HepG2 (cell line): ENCODE measurements around the gene LRRC19. TPM values are rescaled to one million over a fixed set of nuclear protein-coding genes. Genes with fewer than 3 reads are reported as not detected.

Source experiments
- ATAC-seq: fragments of 200-7000 bp; cut with Tn5 transposase; 3 replicates; pipeline ENCODE4 v1.9.1; 2020; ENCODE audit warnings: mild to moderate bottlenecking, moderate library complexity
- BruUV-seq: library from RNA; stranded (reverse); fragments of 400-500 nt; replicated peaks from 2 replicates; lab custom pipeline; 2021; lab: Mats Ljungman, UMichigan
- CTCF ChIA-PET: fragments of 300-600 bp; formaldehyde crosslinking; extraction: SDS; loops from one replicate; lab custom pipeline; 2021; ENCODE audit warnings: low total read pairs, inconsistent platforms, low intra/inter-chr PET ratio; lab: Yijun Ruan, JAX
- POLR2A ChIA-PET: fragments of 350-600 bp; sonication (Branson Sonifier 250); formaldehyde crosslinking; loops from one replicate; lab custom pipeline; 2020; ENCODE audit warnings: antibody characterized with exemption, inconsistent platforms; lab: Yijun Ruan, JAX
- DNase-seq: peaks from one replicate; pipeline ENCODE4 v3.0.0-alpha.2; 2015; ENCODE audit warnings: low spot score
- FAIRE-seq: peaks from 3 replicates; lab custom pipeline; 2011; peaks lifted over from hg19 to GRCh38; lab: Jason Lieb, UNC
- H2AFZ ChIP-seq: one replicate; pipeline ENCODE4 v1.6.1; 2011; ENCODE audit warnings: low read length, inconsistent platforms
- H3K27ac ChIP-seq: fragments of 300-600 bp; 3 replicates; pipeline ENCODE4 v1.8.0; 2011; ENCODE audit warnings: mixed run types, mild to moderate bottlenecking, mixed read lengths, low read length, inconsistent platforms; ENCODE audit not compliant: insufficient read depth; ENCODE audit errors: extremely low read length
- H3K27me3 ChIP-seq, 2 experiments: fragments of 200-600 bp in 1 of 2; 2 replicates in 1 of 2; 3 replicates in 1 of 2; pipeline versions ENCODE4 v1.6.0 to v1.8.0; 2011; ENCODE audit warnings: low read length in 2 of 2, mild to moderate bottlenecking in 2 of 2, moderate library complexity in 2 of 2, inconsistent platforms in 1 of 2; ENCODE audit not compliant: insufficient read depth in 2 of 2, control insufficient read depth in 1 of 2
- H3K36me3 ChIP-seq, 2 experiments: fragments of 200-600 bp in 1 of 2; replicated peaks in 1 of 2; 2 replicates in 1 of 2; 3 replicates in 1 of 2; pipeline versions ENCODE4 v1.5.1 to v1.8.0; 2011; ENCODE audit warnings: low read length in 2 of 2, inconsistent platforms in 1 of 2; ENCODE audit not compliant: insufficient read depth in 2 of 2, control insufficient read depth in 1 of 2
- H3K4me1 ChIP-seq: 2 replicates; pipeline ENCODE4 v1.5.1; 2012; ENCODE audit warnings: low read length, inconsistent platforms; ENCODE audit not compliant: insufficient read depth
- H3K4me2 ChIP-seq: 2 replicates; pipeline ENCODE4 v1.6.0; 2011; ENCODE audit warnings: low read depth, low read length, inconsistent platforms
- H3K4me3 ChIP-seq, 3 experiments: fragments of 200-600 bp in 1 of 3; sonication (generic), shearing (Covaris generic) in 1 of 3; replicated peaks in 1 of 3; 2 replicates each; pipeline ENCODE4 v1.5.1; 2011 to 2016; ENCODE audit warnings: low read length in 3 of 3, inconsistent platforms in 2 of 3, low read depth in 2 of 3, mild to moderate bottlenecking in 2 of 3, control low read depth in 1 of 3, mixed read lengths in 1 of 3; ENCODE audit not compliant: insufficient read depth in 1 of 3
- H3K79me2 ChIP-seq: one replicate; pipeline ENCODE4 v1.6.1; 2011; ENCODE audit warnings: low read length, inconsistent platforms; ENCODE audit not compliant: insufficient read depth
- H3K9ac ChIP-seq: 2 replicates; pipeline ENCODE4 v1.6.0; 2011; ENCODE audit warnings: mild to moderate bottlenecking, low read depth, low read length, inconsistent platforms; ENCODE audit not compliant: insufficient read depth
- H3K9me3 ChIP-seq: 2 replicates; pipeline ENCODE4 v1.5.1; 2012; ENCODE audit warnings: mild to moderate bottlenecking, low read length
- H4K20me1 ChIP-seq: 2 replicates; pipeline ENCODE4 v1.6.0; 2011; ENCODE audit warnings: inconsistent platforms, mild to moderate bottlenecking, low read length, moderate library complexity; ENCODE audit not compliant: insufficient read depth
- CEBPB ChIP-seq: IDR thresholded peaks from 2 replicates; pipeline ENCODE4 v1.6.1; 2011; ENCODE audit warnings: low read depth, low read length, improper control_type of control experiment, borderline replicate concordance
- JDP2 ChIP-seq: sonication (generic); formaldehyde crosslinking; IDR thresholded peaks from 2 replicates; pipeline ENCODE4 v1.8.1; 2022; ENCODE audit warnings: missing genetic modification reagents, borderline replicate concordance
- KDM5A ChIP-seq: fragments of 200-600 bp; sonication (generic); IDR thresholded peaks from 2 replicates; pipeline ENCODE4 v1.7.0; 2018; ENCODE audit warnings: antibody characterized with exemption, mild to moderate bottlenecking, low read length, borderline replicate concordance
- KLF16 ChIP-seq, 2 experiments: sonication (generic) in 1 of 2; formaldehyde crosslinking in 1 of 2; IDR thresholded peaks; 2 replicates each; pipeline versions ENCODE4 v1.6.1 to v1.8.0; 2016 to 2023; ENCODE audit warnings: missing genetic modification reagents in 2 of 2, missing compliant biosample characterization in 1 of 2
- MAFF ChIP-seq: IDR thresholded peaks from 2 replicates; pipeline ENCODE4 v1.6.1; 2011; ENCODE audit warnings: low read depth, low read length, improper control_type of control experiment
- NFIC ChIP-seq: IDR thresholded peaks from 2 replicates; pipeline ENCODE4 v1.6.1; 2012; ENCODE audit warnings: mild to moderate bottlenecking, low read length, inconsistent platforms
- SRSF4 ChIP-seq: fragments of 200-400 bp; formaldehyde crosslinking; IDR thresholded peaks from one replicate; pipeline ENCODE4 v1.6.1; 2018; ENCODE audit warnings: mild to moderate bottlenecking, low read depth, low read length, moderate library complexity; ENCODE audit not compliant: poor library complexity, severe bottlenecking
- TBL1XR1 ChIP-seq: fragments of 150-350 bp; IDR thresholded peaks from 2 replicates; pipeline ENCODE4 v1.6.1; 2014; ENCODE audit warnings: borderline replicate concordance, low read length; ENCODE audit not compliant: partially characterized antibody
- ZFP1 ChIP-seq: IDR thresholded peaks from 2 replicates; pipeline ENCODE4 v1.6.1; 2016
- ZNF460 ChIP-seq: sonication (generic); formaldehyde crosslinking; IDR thresholded peaks from 2 replicates; pipeline ENCODE4 v1.5.1; 2020; ENCODE audit warnings: missing genetic modification reagents, mild to moderate bottlenecking, borderline replicate concordance
- ZNF558 ChIP-seq: sonication (generic); formaldehyde crosslinking; IDR thresholded peaks from 2 replicates; pipeline ENCODE4 v1.9.0; 2022; ENCODE audit warnings: mild to moderate bottlenecking, missing genetic modification reagents, borderline replicate concordance
- ZNF788 ChIP-seq: sonication (generic); formaldehyde crosslinking; IDR thresholded peaks from 2 replicates; pipeline ENCODE4 v1.5.0; 2020; ENCODE audit warnings: mild to moderate bottlenecking, missing genetic modification reagents, borderline replicate concordance
- ZNF841 ChIP-seq: sonication (generic); formaldehyde crosslinking; IDR thresholded peaks from 2 replicates; pipeline ENCODE4 v1.8.1; 2023; ENCODE audit warnings: missing genetic modification reagents, borderline replicate concordance
- WGBS: methylation state at CpG from one replicate; pipeline ENCODE4 v1.1.6; 2017; ENCODE audit warnings: low lambda C conversion rate; 5-methylcytosine and 5-hydroxymethylcytosine counted together
- in situ Hi-C: cut with HindIII; loops from 2 replicates; pipeline ENCODE4 v1.10.0; 2017; ENCODE audit warnings: low pct_unique_long_range_greater_than_20kb; ENCODE audit not compliant: extremely low pct_ligation_motif_present
- intact Hi-C: fragments of 100-400 bp; cut with micrococcal nuclease; formaldehyde crosslinking; loops from one replicate; pipeline ENCODE4 v1.10.0; 2022; ENCODE audit not compliant: unreplicated experiment
- polyA plus RNA-seq, 8 experiments: library from polyadenylated mRNA; depleted of rRNA in 3 of 8; stranded (reverse) in 7 of 8; unstranded in 1 of 8; fragments of >200 nt; fragmentation: Illumina TruSeq in 4 of 8; extraction: Trizol in 4 of 8; gene quantifications; 2 replicates each; pipeline versions ENCODE4 v1.2.1 to v1.2.3, GENCODE V29; 2011 to 2016; ENCODE audit warnings: low read depth in 4 of 8, missing spikeins in 1 of 8, mixed read lengths in 1 of 8; ENCODE audit not compliant: insufficient read depth in 1 of 8
- total RNA-seq, 5 experiments: library from RNA; depleted of rRNA; stranded (reverse); fragments of >200 nt; fragmentation: Illumina TruSeq; extraction: Trizol; gene quantifications; 2 replicates each; pipeline ENCODE4 v1.2.3, GENCODE V29; 2016; ENCODE audit warnings: low read depth in 1 of 5
- TF ChIP-seq, protein P1 (sequence below), 2 experiments: sonication (generic) in 1 of 2; formaldehyde crosslinking in 1 of 2; IDR thresholded peaks; 2 replicates each; pipeline versions ENCODE4 v1.5.1 to v1.6.1; 2011 to 2020; ENCODE audit warnings: borderline replicate concordance in 1 of 2, low read depth in 1 of 2, low read length in 1 of 2, mild to moderate bottlenecking in 1 of 2, missing genetic modification reagents in 1 of 2, moderate library complexity in 1 of 2
- TF ChIP-seq, protein P2 (sequence below): sonication (generic); formaldehyde crosslinking; IDR thresholded peaks from 2 replicates; pipeline ENCODE4 v1.4.0; 2020; ENCODE audit warnings: missing genetic modification reagents
- TF ChIP-seq, protein P3 (sequence below): sonication (generic); formaldehyde crosslinking; IDR thresholded peaks from 2 replicates; pipeline ENCODE4 v1.4.0; 2020; ENCODE audit warnings: mild to moderate bottlenecking, missing genetic modification reagents
- TF ChIP-seq, protein P4 (sequence below): sonication (generic); formaldehyde crosslinking; IDR thresholded peaks from 2 replicates; pipeline ENCODE4 v1.8.0; 2022; ENCODE audit warnings: low read depth, missing genetic modification reagents

LRRC19 gene
- total and polyA plus RNA-seq, 2 of the 13 experiments (the other 11 are each of a cell fraction or from before 2014, with no cell fraction given) = not detected

DNA sequence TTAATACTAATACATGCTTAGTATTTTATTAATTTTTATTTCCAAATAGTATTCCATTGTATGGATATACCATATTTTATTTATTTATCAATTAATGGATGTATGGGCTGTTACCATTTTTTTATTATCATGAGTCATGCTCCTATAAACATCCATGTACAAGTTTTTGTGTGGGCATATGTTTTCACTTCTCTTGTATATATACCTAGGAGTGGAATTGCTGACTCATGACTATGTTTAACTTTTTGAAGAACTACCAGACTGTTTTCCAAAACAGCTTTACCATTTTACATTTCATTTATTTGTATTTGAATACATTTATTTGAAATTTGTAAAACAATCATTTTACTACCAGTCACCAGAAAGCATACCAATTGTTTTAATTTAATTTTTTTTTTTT, 14.1 kb upstream of the LRRC19 start (continued):
- TF ChIP-seq SRSF4 (no peak), CEBPB (no peak), ZNF841 (CRISPR knock-in tag) (no peak), NFIC (no peak), ZNF558 (no peak), MAFF (peak; percentile 95)

GRCh38 chr9:27003426-27004077, 1.9 kb downstream of the LRRC19 start:
- Histone ChIP-seq H3K4me3 (no peak overlapping the region), H2AFZ (no peak overlapping the region), H3K27me3 (no peaks in the 10 kb centered on the region), H3K36me3 (no peaks in the 10 kb centered on the region), H3K9ac (no peak overlapping the region), H4K20me1 (no peaks in the 10 kb centered on the region), H3K9me3 (no peaks in the 10 kb centered on the region), H3K4me2 (no peak overlapping the region), H3K79me2 (no peaks in the 10 kb centered on the region), H3K27ac (no peak overlapping the region), H3K4me1 (no peaks in the 10 kb centered on the region)
- in situ Hi-C loops = no loop called here
- CTCF ChIA-PET = no interaction called here
- WGBS = 100% methylated on average over 3 of the region's 3 CpGs
- ATAC-seq (no peak), FAIRE-seq (no peak), DNase-seq (no peak)
- intact Hi-C loops = no loop called here
- BruUV-seq = no TSS peak
- POLR2A ChIA-PET = no interaction called here
- TF ChIP-seq ZNF788 (CRISPR knock-in tag) = no peak
- TF ChIP-seq KDM5A = no peak
- no peak for TF ChIP-seq ZNF460
- TF ChIP-seq, protein P1, sequence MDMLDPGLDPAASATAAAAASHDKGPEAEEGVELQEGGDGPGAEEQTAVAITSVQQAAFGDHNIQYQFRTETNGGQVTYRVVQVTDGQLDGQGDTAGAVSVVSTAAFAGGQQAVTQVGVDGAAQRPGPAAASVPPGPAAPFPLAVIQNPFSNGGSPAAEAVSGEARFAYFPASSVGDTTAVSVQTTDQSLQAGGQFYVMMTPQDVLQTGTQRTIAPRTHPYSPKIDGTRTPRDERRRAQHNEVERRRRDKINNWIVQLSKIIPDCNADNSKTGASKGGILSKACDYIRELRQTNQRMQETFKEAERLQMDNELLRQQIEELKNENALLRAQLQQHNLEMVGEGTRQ (IDR thresholded peaks at IDR 0.05; ENCODE audit: low read depth, low read length) = no peak
- TF ChIP-seq, protein P1 (CRISPR knock-in tag; IDR thresholded peaks at IDR 0.05; ENCODE audit: borderline replicate concordance) = no peak
- TF ChIP-seq, protein P2, sequence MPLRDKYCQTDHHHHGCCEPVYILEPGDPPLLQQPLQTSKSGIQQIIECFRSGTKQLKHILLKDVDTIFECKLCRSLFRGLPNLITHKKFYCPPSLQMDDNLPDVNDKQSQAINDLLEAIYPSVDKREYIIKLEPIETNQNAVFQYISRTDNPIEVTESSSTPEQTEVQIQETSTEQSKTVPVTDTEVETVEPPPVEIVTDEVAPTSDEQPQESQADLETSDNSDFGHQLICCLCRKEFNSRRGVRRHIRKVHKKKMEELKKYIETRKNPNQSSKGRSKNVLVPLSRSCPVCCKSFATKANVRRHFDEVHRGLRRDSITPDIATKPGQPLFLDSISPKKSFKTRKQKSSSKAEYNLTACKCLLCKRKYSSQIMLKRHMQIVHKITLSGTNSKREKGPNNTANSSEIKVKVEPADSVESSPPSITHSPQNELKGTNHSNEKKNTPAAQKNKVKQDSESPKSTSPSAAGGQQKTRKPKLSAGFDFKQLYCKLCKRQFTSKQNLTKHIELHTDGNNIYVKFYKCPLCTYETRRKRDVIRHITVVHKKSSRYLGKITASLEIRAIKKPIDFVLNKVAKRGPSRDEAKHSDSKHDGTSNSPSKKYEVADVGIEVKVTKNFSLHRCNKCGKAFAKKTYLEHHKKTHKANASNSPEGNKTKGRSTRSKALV (CRISPR knock-in tag) = no peak
- no peak for TF ChIP-seq ZFP1 (CRISPR knock-in tag)
- TF ChIP-seq JDP2 (CRISPR knock-in tag) = no peak
- no peak for TF ChIP-seq KLF16 (CRISPR knock-in tag; IDR thresholded peaks at IDR 0.05)
- no peak for TF ChIP-seq TBL1XR1
- TF ChIP-seq, protein P3, sequence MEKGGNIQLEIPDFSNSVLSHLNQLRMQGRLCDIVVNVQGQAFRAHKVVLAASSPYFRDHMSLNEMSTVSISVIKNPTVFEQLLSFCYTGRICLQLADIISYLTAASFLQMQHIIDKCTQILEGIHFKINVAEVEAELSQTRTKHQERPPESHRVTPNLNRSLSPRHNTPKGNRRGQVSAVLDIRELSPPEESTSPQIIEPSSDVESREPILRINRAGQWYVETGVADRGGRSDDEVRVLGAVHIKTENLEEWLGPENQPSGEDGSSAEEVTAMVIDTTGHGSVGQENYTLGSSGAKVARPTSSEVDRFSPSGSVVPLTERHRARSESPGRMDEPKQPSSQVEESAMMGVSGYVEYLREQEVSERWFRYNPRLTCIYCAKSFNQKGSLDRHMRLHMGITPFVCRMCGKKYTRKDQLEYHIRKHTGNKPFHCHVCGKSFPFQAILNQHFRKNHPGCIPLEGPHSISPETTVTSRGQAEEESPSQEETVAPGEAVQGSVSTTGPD = no peak
- TF ChIP-seq, protein P4, sequence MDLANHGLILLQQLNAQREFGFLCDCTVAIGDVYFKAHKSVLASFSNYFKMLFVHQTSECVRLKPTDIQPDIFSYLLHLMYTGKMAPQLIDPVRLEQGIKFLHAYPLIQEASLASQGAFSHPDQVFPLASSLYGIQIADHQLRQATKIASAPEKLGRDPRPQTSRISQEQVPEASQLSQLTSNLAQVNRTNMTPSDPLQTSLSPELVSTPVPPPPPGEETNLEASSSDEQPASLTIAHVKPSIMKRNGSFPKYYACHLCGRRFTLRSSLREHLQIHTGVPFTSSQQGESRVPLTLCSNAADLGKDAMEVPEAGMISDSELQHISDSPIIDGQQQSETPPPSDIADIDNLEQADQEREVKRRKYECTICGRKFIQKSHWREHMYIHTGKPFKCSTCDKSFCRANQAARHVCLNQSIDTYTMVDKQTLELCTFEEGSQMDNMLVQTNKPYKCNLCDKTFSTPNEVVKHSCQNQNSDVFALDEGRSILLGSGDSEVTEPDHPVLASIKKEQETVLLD (CRISPR knock-in tag) = no peak
